HG02981 (cell line): ENCODE data around the gene NECTIN1.

Experiments used
- ATAC-seq: cut with Tn5 transposase; IDR thresholded peaks from one replicate; pipeline ENCODE4 v1.9.1; 2021; ENCODE audit warnings: mild to moderate bottlenecking, moderate library complexity; ENCODE audit not compliant: unreplicated experiment

NECTIN1 gene

DNA sequence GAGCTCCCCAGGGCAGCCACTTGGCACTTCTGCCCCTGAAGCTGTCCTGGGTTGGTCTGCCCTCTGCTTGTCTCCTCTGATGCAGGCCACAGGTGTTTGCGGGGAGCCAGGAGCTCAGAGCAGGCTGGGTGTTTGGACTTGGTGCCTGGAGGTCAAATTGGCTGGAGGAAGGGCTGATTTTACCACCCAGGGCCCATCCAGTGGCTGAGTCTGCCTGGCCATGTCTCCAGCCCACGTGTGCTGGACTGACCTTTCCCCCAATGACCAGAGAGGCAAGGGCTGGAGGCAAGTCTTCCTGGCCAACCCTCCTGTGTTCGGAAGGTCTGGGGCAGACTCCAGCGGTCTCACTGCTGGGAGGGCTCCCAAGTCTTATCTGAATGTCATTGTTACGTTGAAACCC, 84.0 kb downstream of the NECTIN1 start:
- ATAC-seq, result no peak

DNA sequence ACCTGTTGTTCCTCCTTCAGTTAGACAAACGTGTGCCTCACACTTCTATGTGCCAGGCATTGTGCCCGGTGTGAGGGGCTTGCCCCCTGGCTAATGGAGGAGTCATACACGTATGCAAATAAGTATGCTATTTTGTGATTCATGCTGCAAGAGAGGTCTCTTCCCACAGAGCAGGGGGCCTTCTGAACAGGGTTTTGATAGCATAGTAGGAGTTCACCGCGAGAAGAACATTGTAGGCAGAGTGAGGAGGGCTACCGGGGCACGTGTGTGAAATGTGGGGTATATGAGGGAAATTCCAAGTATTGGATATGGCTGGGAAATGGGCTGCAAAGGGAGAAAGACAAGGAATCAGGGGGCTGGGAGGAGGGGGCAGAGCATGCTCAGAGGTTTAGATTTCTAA, 84.5 kb downstream of the NECTIN1 start:
- no peak for ATAC-seq

DNA sequence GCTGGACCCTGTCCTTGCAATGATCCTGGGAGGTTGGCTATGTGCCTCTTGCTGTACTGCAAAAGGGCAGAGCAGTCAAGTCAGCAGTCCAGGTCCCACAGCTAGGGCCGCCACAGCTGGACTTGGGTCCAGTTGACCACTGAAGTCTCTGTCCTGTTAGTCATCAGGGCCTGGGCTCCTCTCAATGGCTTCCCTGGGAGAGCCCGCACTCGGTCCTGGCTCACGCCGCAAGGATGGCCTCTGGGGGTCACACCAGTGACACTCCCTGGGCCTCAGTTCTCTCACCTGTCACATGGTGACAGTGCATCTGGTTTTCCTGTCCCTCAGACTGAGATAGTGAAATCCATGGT, 85.1 kb downstream of the NECTIN1 start:
- no peak for ATAC-seq

DNA sequence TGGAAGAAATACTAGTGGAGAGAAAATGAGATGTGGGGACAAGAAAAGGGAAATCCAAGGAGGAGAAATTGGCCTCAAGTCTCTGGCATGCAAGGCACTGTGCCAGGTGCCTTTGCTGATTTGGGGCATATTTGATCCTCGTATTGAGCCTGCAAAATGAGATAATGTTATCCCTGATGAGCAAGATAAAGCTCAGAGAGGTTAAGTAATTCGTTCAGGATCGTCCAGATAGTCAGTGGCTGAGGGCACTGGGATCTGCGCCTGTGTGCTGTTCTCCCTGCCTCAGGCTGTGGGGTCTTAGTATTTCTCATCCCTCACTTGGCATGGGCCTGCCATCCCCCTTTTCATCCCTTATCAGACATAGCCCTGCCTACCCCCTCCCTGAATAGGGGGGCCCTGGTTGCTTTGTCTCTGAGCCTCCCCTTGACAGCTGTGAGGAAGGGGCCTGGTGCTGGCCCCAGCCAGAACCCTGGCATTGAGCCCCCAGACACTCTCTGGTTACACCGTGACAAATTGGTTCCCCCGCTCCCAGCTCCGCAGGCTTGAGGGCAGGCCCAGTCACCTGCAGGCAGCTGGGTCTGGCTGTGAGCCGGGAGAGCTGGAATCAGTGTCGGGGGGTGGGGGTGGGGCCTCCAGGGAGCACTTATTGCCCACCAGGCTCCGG, 85.7 kb downstream of the NECTIN1 start:
- ATAC-seq, result no peak

DNA sequence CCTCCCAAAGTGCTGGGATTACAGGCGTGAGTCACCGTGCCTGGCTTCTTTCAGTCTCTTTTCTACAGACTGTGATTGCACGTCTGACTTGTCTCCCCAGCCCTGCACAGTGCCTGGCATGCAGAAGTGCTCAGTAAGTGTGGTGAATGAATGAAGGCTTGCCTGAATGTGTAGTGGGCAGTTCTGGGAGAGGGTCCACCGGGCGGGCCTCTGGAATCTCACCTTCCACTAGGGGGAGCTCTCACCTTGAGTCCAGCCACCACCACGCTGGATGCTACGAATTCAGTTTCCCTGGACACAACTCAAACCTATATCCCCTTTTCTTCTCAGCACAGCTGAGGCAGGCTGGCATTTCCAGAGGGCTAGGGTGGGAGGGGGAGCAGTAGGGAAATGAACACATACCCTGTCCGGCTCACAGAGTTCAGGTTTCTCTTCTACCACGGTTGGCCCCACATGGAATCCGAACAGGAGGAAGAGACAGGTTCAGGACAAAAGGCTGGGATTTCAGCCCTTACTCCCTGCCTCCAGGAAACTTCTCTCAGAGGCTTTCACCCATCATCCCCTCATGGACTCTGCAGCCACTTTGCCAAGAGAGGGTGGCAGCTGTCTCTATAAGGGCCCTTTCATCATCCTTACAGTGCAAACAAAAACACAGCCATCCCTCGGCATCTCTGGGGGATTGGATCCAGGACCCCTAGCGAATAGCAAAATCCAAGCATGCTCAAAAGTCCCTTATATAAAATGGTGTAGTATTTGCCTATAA, 86.8 kb downstream of the NECTIN1 start:
- ATAC-seq, result no peak

DNA sequence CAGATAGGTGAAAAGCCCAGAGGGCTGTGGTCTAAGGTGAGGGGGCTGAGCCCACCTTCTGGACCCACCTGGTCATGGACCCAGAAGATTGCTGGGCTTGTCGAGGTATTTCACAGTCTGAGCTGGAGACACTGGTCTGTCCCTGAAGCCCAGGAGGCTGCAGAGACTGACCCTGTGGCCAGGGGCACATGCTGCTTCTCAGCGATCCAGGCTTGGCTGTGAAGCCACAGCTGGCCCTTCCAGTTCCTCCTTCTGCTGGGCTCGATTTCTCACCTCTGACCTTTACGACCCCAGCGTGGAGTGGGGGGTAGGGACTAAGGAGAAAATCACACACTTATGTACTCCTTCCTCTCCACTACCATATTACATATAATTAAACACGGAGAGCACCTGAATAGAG, 88.5 kb downstream of the NECTIN1 start:
- ATAC-seq, result no peak

DNA sequence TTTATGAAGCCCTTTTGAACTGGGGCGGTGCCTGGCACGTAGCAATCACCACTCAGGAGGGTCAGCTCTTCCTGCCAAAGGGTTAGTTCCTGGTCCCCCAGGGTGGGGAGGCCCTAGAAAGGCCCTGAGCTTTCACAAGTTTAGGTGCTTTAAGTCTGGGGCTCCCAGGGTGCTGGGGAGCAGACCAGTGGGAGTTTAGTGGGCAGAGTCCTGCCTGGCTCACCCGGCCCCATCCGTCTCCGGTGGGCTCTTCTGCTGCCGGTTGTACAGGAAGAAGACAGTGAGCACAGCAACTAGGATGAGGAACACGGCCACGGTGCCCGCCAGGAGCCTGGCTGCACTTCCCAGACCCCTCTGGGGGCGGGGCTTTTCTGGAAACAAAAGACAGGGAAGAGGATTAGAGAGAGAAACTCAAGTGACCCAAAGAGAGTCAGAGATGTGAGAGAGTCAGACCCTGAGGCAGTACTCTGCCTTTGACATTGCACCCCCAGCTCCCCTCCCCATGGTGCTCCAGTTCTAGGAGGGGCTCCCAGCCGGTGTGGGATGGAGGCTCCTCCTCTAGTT, 89.3 kb downstream of the NECTIN1 start:
- no peak for ATAC-seq

DNA sequence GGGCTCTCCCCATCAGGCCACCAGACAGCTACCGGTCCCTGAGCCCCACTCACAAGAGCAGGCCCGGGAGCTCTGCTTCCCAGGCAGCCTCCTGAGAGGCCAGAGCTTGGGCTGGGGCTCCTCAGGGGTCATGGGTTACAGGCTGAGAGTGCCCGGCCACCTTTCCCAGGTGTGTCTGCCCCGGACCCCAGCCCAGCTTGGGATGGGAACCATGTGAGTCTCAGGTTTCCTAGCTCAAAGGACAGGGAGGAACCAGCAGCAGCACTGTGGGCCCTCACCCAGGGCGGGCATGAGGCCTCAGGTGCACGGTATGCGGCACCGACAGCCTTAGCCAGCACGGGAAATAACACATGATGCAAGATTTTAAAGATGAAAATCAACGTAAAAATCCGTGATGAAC, 90.1 kb downstream of the NECTIN1 start:
- no peak for ATAC-seq

DNA sequence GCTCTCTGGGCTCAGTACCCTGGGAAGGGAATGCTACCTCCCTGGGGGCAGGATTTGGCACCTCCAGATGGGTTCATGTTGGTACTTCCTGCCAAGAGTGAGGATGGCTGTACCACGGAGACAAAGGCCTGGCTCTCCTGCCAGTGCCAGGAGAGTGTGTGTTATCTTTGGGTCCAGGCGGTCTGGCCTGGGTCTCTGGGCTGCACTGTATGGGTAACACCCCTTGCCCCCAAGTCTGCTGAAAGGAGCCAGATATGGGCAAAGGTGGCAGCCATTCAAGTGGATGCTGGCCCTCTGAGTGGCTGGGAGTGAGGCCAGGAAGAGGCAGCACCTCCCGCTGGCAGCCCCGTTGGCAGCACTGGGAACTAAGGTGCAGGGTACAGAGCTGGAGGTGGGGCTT, 91.5 kb downstream of the NECTIN1 start:
- no peak for ATAC-seq

DNA sequence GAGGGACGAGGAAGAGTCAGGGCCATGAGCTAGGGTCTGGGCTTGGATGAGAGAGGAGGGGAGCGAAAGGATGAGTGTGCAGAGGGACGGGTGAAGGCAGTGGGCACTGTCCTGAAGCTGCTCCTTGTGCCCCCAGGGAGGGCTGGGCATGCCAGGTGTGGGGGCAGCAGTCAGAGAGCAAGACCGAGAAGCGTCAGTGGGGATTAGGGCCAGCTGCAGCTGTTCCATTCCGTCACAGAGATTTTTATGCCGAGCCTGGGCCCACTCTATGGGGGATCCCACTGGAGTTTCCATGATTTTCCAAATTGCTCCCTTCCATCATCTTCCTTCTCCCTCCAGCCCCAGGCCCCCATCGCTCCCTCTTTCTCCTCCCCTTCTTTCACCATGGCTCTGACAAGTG, 93.2 kb downstream of the NECTIN1 start:
- no peak for ATAC-seq

DNA sequence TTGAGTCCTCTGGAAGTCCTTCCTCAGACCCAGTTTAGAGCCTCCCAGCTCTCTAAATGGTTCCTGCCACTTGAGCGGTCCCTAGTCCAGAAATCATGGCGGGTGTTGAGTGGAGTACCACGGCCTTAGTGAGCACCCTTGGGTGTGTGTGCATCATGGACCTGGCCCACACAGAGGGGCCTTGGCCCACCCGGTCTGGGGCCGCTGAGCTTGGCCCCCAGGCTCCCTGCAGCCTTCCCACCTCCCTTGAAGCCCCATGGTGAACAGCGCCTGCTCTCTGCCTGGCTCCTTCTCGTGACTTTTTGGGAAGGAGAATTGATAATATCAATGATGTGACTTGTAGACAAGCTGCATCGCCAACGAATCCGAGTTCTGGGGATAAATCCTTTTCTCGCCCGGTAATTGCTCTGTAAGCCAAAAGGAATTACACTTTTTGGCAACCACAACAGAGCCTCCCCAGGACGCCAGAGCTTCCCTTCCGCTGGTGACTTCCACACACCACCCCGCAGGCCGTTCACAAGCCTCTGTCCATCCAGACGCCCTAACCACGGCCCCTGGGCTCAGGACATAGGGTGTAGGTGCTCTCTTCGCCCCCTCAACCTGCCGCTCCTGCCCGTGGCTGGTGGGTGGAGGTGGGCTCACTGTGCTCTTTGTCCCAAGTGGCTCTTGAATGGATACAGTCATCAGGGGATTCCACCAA, 93.8 kb downstream of the NECTIN1 start:
- ATAC-seq, result no peak

DNA sequence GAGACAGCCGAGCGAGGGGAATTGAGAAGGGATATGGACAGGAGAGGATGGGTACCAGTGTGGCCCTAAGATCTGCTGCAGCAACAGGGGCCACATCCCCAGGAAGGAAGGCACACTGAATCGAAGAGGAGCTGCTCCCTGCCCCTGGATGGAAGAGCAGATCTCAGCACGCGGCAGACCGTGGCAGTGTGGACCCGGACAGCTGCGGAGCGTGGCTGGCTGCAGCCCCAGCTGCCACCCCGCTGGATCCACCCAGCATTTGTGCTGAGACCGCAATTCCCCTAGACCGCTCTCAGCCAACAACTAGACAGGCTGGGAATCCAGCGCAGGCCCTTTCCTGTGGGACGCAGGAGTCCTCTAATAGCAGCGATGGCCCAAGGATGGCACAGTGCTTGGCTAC, 94.7 kb downstream of the NECTIN1 start:
- no peak for ATAC-seq

DNA sequence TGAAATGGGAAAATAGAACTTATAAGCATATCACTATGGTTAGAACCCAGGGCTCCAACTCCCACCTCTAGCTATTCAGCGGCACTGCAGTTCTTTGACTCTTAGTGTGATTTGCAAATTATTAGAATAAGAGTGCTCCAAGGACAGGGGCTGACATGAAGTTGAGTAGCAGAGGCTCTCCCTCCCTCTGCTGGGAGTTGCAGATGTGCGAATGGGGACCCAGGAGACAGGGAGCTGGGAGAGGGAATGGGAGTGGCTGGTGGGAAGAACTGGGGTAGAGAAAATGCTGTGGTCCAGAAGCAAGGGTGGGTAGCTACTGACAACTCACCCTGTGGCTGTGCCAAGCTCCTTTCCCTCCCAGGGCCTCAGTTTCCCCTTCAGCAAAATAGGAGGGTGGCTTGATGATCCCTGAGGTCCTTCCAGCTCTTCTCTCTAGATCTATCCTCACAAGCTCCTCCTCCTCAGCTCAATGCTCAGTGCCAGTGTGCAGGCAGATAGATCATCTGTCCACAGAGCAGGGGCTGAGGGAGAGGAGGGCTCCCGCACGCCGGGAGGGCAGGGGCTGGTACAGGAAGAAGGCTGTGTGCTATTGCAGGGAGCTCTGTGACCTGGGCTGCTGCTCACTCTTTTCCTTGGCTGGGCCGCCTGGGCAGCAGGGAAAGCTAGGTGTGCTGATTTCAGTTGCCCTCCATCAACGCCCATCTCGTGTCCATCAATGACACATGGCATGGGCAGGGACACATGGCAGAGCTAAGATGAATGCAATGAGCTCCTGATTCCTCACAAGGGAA, 99.0 kb downstream of the NECTIN1 start:
- no peak for ATAC-seq

DNA sequence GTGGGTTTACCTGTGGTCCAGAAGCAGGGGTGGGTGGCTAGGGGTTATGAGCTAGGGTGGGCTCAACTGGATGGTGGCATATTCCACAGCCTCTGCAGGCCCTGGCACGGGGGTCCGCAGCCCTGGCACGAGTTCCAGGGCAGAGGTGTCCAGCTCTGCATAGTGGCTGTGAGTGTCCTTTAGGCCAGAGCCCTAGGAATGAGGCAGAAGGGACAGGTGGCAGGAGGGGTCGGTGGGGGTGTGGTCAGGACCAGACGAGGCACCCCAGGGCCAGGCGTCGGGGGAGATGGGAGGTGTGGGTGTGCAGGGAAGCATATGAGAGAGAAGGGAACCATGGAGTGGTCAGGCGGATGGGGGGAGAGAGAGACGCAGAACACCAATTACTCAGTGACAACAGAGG, 99.9 kb downstream of the NECTIN1 start:
- ATAC-seq, result no peak

DNA sequence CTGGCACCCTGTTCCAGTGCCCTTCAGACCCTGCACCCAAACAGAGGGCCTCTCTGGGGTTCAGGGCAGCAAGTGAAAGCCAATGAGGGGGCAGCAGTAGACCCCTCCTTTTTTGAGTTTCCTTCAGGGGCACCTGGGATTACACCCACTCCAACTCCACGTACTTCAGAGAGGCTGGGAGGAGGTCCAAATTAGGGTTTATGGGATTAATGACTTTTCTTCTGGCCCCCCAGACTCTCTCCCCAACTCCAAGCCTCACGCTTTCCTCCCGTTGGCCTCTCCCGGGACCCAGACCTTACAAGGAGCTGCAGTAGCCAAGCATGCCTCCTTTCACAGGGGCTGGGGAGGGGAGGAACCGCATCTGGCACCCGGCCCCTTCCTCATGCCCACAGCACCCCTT, 101.7 kb downstream of the NECTIN1 start:
- ATAC-seq, result no peak

DNA sequence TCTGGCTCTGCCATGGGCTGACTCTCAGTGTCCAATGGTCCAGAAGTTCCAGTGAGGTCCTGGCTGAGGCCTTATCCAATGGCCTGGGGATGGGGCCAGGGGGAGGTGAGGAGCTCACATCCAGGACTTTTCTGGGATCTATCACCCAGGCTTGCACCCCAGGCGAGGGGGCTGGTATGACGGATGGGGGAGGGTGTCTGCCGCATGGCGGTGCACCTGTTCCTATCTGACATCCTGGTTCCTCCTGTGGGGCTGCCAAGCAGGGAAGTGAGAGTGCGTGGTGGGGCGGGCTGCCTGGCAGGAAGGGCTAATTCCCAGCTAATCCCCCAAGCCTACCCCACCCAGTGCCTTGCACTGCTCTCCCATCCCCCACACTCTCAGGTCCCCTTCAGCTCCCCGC, 102.1 kb downstream of the NECTIN1 start:
- no peak for ATAC-seq

DNA sequence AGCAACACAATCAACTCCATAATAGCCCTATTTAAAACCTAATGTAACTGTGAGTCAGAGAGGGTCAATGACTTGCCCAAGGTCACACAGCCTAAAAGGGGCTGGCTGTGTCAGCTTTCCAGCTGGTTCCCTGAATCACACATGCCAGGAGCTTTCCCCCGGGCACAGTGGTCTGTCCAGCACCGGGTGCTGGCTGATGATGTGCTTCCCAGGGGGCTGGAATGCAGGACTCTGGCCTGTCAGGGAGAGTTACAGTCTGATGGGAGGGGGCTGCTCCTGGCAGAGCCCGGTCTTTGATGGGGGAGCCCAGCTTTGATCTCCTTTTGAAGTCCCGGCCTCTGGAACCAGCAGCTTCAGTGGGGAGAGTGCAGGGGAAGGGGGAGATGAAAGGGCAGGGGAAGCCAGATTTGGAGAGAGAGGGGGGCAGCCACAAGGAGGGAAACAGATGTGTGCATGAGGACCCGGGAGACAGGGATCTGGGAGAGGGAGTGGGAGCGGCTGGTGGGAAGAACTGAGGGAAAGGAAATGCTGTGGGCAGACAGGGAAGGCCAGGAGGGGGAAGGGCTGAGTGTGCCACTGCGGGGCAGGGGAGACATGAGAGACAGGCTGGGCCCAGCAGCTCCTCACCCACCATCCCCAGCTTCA, 102.7 kb downstream of the NECTIN1 start:
- no peak for ATAC-seq

DNA sequence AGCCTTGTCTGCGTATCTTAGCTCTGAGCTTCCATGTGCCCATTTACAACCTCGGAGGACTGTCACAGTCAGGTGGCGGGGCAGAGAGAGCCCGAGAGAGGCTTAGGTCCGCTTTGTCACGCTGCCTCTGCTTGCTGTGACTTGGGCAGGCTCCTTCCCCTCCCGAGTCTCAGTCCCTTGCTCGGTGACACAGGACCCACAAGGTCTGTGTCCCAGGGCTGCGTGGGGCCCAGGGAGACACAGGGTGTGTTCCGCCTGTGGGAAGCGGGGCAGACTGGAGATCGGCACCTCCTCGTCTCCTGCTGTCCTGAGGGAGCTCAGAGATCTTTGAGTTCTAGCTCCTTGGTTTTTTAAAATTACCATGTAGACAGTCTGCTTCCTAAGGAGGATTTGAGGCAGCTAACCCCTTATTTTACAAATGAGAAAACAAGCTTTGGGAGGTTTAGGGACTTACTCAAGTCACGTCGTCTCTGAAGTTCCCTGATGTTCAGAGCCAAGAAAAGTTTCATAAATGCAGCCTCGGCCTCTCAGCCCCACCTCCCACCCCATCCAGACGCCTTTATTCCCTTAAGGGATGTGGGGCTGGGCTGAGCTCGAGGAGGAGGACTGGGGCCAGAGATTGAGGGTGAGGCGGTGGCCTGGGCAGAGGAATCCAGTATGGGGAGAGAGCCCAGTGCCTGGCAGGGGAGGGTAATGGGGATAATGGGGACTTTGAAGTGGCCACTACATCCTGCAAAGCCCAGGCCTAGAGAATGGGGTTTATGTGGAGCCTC, 103.6 kb downstream of the NECTIN1 start:
- ATAC-seq, result no peak

DNA sequence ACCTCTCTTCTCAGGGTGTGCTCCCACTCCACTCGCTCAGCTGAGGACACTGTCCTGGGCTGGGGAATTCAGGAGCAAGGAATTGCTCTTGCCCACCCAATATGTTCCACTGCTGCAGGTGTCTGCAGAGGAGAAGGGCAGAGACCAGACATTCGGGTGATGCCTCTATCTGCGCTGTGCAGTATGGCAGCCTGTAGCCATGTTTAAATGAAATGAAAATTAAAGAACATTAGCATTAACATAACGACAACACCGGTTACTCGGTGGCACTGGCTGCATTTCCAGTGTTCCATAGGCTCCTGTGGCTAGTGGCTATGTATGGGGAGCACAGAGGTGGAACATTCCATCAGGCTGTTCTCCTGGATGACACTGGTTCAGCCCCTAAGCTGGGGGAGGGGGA, 104.4 kb downstream of the NECTIN1 start:
- no peak for ATAC-seq

DNA sequence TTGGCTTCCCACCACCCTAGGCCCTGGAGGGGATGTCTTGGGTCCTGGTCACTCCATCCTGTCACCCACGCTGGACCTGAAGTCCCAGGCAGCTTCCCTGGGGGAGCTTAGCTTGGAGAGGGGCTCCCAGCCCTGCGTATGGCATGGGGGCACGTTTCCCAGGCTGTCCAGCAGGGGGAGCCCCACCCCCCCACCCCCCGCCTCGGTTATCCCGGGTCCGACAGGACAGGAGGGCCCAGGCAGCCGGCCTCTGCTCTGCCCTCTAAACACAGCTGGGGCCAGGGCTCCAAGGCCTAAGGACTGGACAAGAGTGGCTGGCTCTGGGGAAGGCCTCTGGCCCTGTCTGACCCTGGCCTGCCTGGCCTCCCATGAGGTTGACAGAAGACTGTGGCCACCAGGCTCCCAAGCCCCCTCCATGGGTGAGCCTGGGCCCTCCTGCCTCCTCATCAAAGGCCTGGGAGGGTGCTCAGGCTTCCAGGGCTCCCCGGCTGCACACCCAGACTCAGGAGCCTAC, 104.8 kb downstream of the NECTIN1 start:
- ATAC-seq, result no peak
